ENCODE results near the gene GPR55.

The GPR55 gene

DNA sequence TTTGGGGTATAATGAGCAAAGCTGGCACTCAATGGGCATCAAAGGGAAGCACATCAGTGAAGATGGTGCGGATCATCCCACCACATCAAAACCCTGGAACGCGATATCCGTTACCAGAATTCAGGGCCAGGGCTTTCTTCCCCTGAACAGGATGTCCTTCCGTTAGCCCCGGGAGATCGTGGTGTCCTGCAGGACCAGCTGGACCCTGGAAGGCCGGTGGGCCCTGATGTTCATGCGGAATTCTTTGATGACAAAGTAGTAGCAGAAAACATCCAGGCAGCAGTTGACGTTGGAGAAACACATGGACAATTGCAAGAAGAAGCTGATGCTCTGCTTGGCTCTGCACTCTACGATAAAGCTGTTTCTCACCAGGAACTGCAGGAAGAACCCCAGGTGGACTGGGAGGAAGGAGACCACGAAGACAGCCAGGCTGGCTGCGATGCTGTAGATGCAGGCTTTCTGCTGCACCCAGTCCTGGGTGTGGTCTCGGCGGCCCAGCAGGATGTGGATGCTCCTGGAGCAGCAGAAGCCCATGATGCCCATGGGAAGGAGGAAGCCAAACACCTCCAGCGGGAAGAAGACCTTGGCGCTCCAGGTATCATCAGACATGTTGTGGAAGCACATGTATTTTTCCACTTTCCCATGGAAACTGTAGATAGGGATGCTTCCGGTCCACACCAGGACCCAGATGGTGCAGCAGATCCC lies 15.0 kb downstream of the GPR55 start:
- no peak overlapping the region for H3K4me3 ChIP-seq (IDR thresholded peaks at IDR 0.05; ENCODE audit: insufficient read depth, low read depth, low read length)
- no peaks in the 10 kb centered on the region for H3K36me3 ChIP-seq (ENCODE audit: insufficient read depth)
- peaks cover 6% of the 10 kb centered on the region for H3K4me1 ChIP-seq (ENCODE audit: low read depth, poor library complexity, severe bottlenecking)
- no peak overlapping the region for H3K27ac ChIP-seq
- no peak for TF ChIP-seq CTCF (conservative IDR thresholded peaks at IDR 0.05; ENCODE audit: low read depth, low read length)
- H4K20me1 ChIP-seq (ENCODE audit: insufficient read depth), result no peaks in the 10 kb centered on the region
- no peak overlapping the region for H3K9ac ChIP-seq
- H3K79me2 ChIP-seq (ENCODE audit: insufficient read depth, low read depth), result no peaks in the 10 kb centered on the region
- no peaks in the 10 kb centered on the region for H3K27me3 ChIP-seq (ENCODE audit: insufficient read depth, low read depth)
- H2AFZ ChIP-seq (ENCODE audit: low read depth), result no peak overlapping the region
- no peak overlapping the region for H3K4me2 ChIP-seq

- Histone ChIP-seq H4K20me1 (ENCODE audit: insufficient read depth) (no peaks in the 10 kb centered on the region), H3K9ac (no peak overlapping the region), H3K4me1 (ENCODE audit: low read depth, poor library complexity, severe bottlenecking) (peaks cover 13% of the 10 kb centered on the region), H3K4me3 (IDR thresholded peaks at IDR 0.05; ENCODE audit: insufficient read depth, low read depth, low read length) (no peak overlapping the region), H3K27ac (no peak overlapping the region), H3K79me2 (ENCODE audit: insufficient read depth, low read depth) (no peaks in the 10 kb centered on the region), H3K27me3 (ENCODE audit: insufficient read depth, low read depth) (no peaks in the 10 kb centered on the region), H3K4me2 (no peak overlapping the region), H2AFZ (ENCODE audit: low read depth) (no peak overlapping the region), H3K36me3 (ENCODE audit: insufficient read depth) (no peaks in the 10 kb centered on the region)
- no peak for TF ChIP-seq CTCF (conservative IDR thresholded peaks at IDR 0.05; ENCODE audit: low read depth, low read length)
Measured at GRCh38 chr2:230908595-230909191, 16.3 kb downstream of the GPR55 start.

DNA sequence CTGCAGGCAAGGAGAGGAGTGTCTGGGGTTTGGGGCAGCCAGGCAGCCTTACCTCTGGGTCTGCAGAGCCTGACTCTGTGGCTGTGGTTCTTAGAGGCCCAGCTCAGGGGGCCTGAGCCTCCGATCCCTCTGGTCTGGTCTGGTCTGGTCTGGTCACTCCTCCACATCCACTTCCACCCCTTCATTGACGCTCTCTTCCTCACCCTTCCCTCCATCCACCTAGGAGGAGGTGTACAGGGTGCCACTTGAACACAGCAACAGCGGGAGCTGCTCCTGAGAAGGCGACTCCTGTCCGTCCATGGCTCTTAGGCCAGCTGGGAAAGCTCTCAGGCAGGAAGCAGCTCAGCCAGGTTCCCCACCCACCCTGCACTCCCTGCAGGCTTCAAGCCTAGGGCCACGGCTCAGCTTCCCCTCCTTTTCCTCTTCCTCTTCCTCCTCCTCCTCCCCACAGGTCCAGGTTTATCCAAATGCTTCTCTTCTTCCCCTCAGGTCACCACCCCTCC lies 16.9 kb downstream of the GPR55 start:
- Histone ChIP-seq H2AFZ (ENCODE audit: low read depth) (no peak overlapping the region), H3K79me2 (ENCODE audit: insufficient read depth, low read depth) (no peaks in the 10 kb centered on the region), H3K36me3 (ENCODE audit: insufficient read depth) (no peaks in the 10 kb centered on the region), H3K4me2 (no peak overlapping the region), H3K9ac (no peak overlapping the region), H3K27me3 (ENCODE audit: insufficient read depth, low read depth) (no peaks in the 10 kb centered on the region), H3K4me1 (ENCODE audit: low read depth, poor library complexity, severe bottlenecking) (peaks cover 15% of the 10 kb centered on the region), H4K20me1 (ENCODE audit: insufficient read depth) (no peaks in the 10 kb centered on the region), H3K27ac (no peak overlapping the region), H3K4me3 (IDR thresholded peaks at IDR 0.05; ENCODE audit: insufficient read depth, low read depth, low read length) (no peak overlapping the region)
- no peak for TF ChIP-seq CTCF (conservative IDR thresholded peaks at IDR 0.05; ENCODE audit: low read depth, low read length)

DNA sequence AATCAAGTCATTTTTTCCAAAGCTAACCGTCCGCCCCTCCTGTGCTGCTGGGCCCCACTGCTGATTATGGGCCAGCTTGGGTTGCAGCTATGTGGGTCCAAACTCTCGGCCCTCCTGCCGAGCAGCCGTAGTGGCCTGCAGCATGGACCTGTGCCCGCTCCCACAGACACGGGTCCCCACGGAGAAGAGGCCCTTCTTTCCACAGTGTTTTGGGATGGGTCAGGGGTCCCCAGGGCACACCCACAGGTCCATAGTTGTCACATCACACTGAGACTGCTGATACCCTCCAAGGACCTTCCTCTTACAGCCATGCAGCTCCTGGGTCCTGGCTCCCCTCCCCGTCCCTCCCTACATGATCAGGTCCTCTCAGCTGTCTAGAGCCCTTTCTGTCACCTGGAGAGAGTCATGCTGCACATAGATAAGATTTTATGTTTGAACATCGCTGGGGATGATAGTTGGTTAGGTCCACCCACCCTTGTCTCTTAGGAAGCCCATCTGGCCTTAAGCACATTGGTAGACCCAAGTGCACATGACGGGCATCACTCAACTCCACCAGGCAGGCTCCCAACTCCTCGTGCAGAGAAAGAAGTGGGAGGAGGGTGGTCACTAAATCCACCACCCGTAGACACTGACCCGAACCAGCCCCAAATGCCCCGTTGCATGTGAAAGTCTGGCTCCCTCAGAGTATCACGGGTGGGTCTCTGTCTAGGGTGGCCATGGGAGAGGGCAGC lies 17.5 kb downstream of the GPR55 start:
- Histone ChIP-seq H3K36me3 (ENCODE audit: insufficient read depth) (no peaks in the 10 kb centered on the region), H3K27ac (no peak overlapping the region), H2AFZ (ENCODE audit: low read depth) (no peak overlapping the region), H3K9ac (no peak overlapping the region), H3K79me2 (ENCODE audit: insufficient read depth, low read depth) (no peaks in the 10 kb centered on the region), H3K4me1 (ENCODE audit: low read depth, poor library complexity, severe bottlenecking) (peaks cover 21% of the 10 kb centered on the region), H3K27me3 (ENCODE audit: insufficient read depth, low read depth) (no peaks in the 10 kb centered on the region), H3K4me2 (no peak overlapping the region), H4K20me1 (ENCODE audit: insufficient read depth) (no peaks in the 10 kb centered on the region), H3K4me3 (IDR thresholded peaks at IDR 0.05; ENCODE audit: insufficient read depth, low read depth, low read length) (no peak overlapping the region)
- TF ChIP-seq CTCF (conservative IDR thresholded peaks at IDR 0.05; ENCODE audit: low read depth, low read length), result no peak

Measured in KMS-11 (cell line).